Measurements from ENCODE around the gene SREBF2.

Gene SREBF2

GRCh38 chr22:41905411-41906202, 72.7 kb downstream of the SREBF2 start:
- Histone ChIP-seq H2AFZ (no peak overlapping the region), H3K9ac (no peak overlapping the region), H3K4me2 (ENCODE audit: low read length) (no peak overlapping the region), H3K9me3 (ENCODE audit: control insufficient read depth, low read length) (no peaks in the 10 kb centered on the region), H3K4me1 (peaks cover under 1% of the 10 kb centered on the region), H3K27me3 (ENCODE audit: control insufficient read depth, insufficient read depth, low read length) (no peaks in the 10 kb centered on the region), H3K79me2 (no peaks in the 10 kb centered on the region), H3K4me3 (ENCODE audit: low read depth, low read length) (no peak overlapping the region), H3K36me3 (ENCODE audit: control insufficient read depth, insufficient read depth, low read length) (no peaks in the 10 kb centered on the region), H3K27ac (no peak overlapping the region)
- TF ChIP-seq CTCF (IDR thresholded peaks at IDR 0.05), result no peak

- Histone ChIP-seq H3K36me3 (ENCODE audit: control insufficient read depth, insufficient read depth, low read length) (no peaks in the 10 kb centered on the region), H3K27ac (no peak overlapping the region), H3K79me2 (no peaks in the 10 kb centered on the region), H3K9ac (no peak overlapping the region), H3K4me2 (ENCODE audit: low read length) (no peak overlapping the region), H3K4me1 (peaks cover 2% of the 10 kb centered on the region), H3K9me3 (ENCODE audit: control insufficient read depth, low read length) (no peaks in the 10 kb centered on the region), H2AFZ (no peak overlapping the region), H3K4me3 (ENCODE audit: low read depth, low read length) (no peak overlapping the region), H3K27me3 (ENCODE audit: control insufficient read depth, insufficient read depth, low read length) (no peaks in the 10 kb centered on the region)
- no peak for TF ChIP-seq CTCF (IDR thresholded peaks at IDR 0.05)
Observed at GRCh38 chr22:41906822-41907221, 73.9 kb downstream of the SREBF2 start.

- no peak overlapping the region for H2AFZ ChIP-seq
- no peaks in the 10 kb centered on the region for H3K79me2 ChIP-seq
- no peak for TF ChIP-seq CTCF (IDR thresholded peaks at IDR 0.05)
- H3K27ac ChIP-seq, result no peak overlapping the region
- peaks cover 2% of the 10 kb centered on the region for H3K4me1 ChIP-seq
- no peak overlapping the region for H3K4me3 ChIP-seq (ENCODE audit: low read depth, low read length)
- H3K4me2 ChIP-seq (ENCODE audit: low read length), result no peak overlapping the region
- no peaks in the 10 kb centered on the region for H3K36me3 ChIP-seq (ENCODE audit: control insufficient read depth, insufficient read depth, low read length)
- H3K9me3 ChIP-seq (ENCODE audit: control insufficient read depth, low read length), result no peaks in the 10 kb centered on the region
- no peaks in the 10 kb centered on the region for H3K27me3 ChIP-seq (ENCODE audit: control insufficient read depth, insufficient read depth, low read length)
- H3K9ac ChIP-seq, result no peak overlapping the region
Observed at GRCh38 chr22:41907436-41908401, 74.8 kb downstream of the SREBF2 start.

- Histone ChIP-seq H3K27me3 (ENCODE audit: control insufficient read depth, insufficient read depth, low read length) (no peaks in the 10 kb centered on the region), H3K4me2 (ENCODE audit: low read length) (no peak overlapping the region), H3K36me3 (ENCODE audit: control insufficient read depth, insufficient read depth, low read length) (no peaks in the 10 kb centered on the region), H3K9ac (no peak overlapping the region), H3K4me1 (peaks cover 2% of the 10 kb centered on the region), H2AFZ (no peak overlapping the region), H3K79me2 (no peaks in the 10 kb centered on the region), H3K4me3 (ENCODE audit: low read depth, low read length) (no peak overlapping the region), H3K9me3 (ENCODE audit: control insufficient read depth, low read length) (no peaks in the 10 kb centered on the region), H3K27ac (no peak overlapping the region)
- TF ChIP-seq CTCF (IDR thresholded peaks at IDR 0.05), result no peak
Observed at GRCh38 chr22:41908411-41909309, 75.8 kb downstream of the SREBF2 start.

Measured in parathyroid adenoma (tissue), 2 donors.